LHCN-M2 (cell line): ENCODE data around the gene FZD8. TPM values are rescaled to one million over a fixed set of nuclear protein-coding genes. Genes with fewer than 3 reads are reported as not detected.
"Not testable (repeated sequence)": the region's sequence is repeated elsewhere in the genome, so short reads cannot be mapped to it uniquely, and the experiment has no call there.

Experiments used
- DNase-seq: peaks from one replicate; pipeline ENCODE4 v3.0.0-alpha.2; 2012; ENCODE audit warnings: low read depth
- polyA plus RNA-seq: library from polyadenylated mRNA; unstranded; fragments of >200 nt; gene quantifications from one replicate; pipeline ENCODE4 v1.2.1, GENCODE V29; 2012; ENCODE audit warnings: missing spikeins
- total RNA-seq: library from RNA; depleted of rRNA; stranded (reverse); fragments of >200 nt; gene quantifications from 2 replicates; pipeline ENCODE4 v1.2.3, GENCODE V29; 2014; rRNA removed

The FZD8 gene
- 4.1 and 4.2 TPM in 2 replicates for total RNA-seq
- polyA plus RNA-seq, result 1.4 TPM

- DNase-seq, result peak; percentile 86
These were observed at the start of gene FZD8 for GRCh38 chr10:35642035-35642792. FZD8 (minus strand) TSS chr10:35642296; CDS start chr10:35641429, 867 bp downstream.

GRCh38 chr10:35691522-35692236 lies 49.6 kb upstream of the FZD8 start:
- no peak for DNase-seq

- DNase-seq, result no peak
These were observed 48.4 kb upstream of the FZD8 start for GRCh38 chr10:35690534-35690933.

- DNase-seq, result not testable (repeated sequence)
These were observed 43.8 kb upstream of the FZD8 start for GRCh38 chr10:35685858-35686257.

GRCh38 chr10:35685402-35685801 lies 43.3 kb upstream of the FZD8 start:
- DNase-seq, result no peak

- DNase-seq, result no peak
These were observed 42.5 kb upstream of the FZD8 start for GRCh38 chr10:35684586-35684985.

- DNase-seq, result no peak
These were observed 33.8 kb upstream of the FZD8 start for GRCh38 chr10:35675846-35676245.

- no peak for DNase-seq
These were observed 32.7 kb upstream of the FZD8 start for GRCh38 chr10:35674843-35675242.

- no peak for DNase-seq
These were observed 27.0 kb upstream of the FZD8 start for GRCh38 chr10:35668865-35669650.

GRCh38 chr10:35667971-35668370 lies 25.9 kb upstream of the FZD8 start:
- no peak for DNase-seq

- DNase-seq, result no peak
These were observed 25.3 kb upstream of the FZD8 start for GRCh38 chr10:35667270-35667889.

GRCh38 chr10:35661236-35661635 lies 19.1 kb upstream of the FZD8 start:
- DNase-seq, result no peak

GRCh38 chr10:35659456-35659855 lies 17.4 kb upstream of the FZD8 start:
- DNase-seq, result no peak

GRCh38 chr10:35657621-35658020 lies 15.5 kb upstream of the FZD8 start:
- DNase-seq, result no peak

- no peak for DNase-seq
These were observed 10.7 kb upstream of the FZD8 start for GRCh38 chr10:35652824-35653223.

- no peak for DNase-seq
These were observed 8.8 kb upstream of the FZD8 start for GRCh38 chr10:35650894-35651293.

GRCh38 chr10:35644050-35644950 lies 2.2 kb upstream of the FZD8 start:
- no peak for DNase-seq

GRCh38 chr10:35643151-35644049 lies 1.3 kb upstream of the FZD8 start:
- peak; percentile 48 for DNase-seq

- no peak for DNase-seq
These were observed 658 bp upstream of the FZD8 start for GRCh38 chr10:35642793-35643114.

GRCh38 chr10:35641676-35642034 lies 441 bp downstream of the FZD8 start:
- DNase-seq, result peak; percentile 21
